TTC549 (cell line): ENCODE measurements around the gene PCDHGA3.
"Not testable (repeated sequence)": the region's sequence is repeated elsewhere in the genome, so short reads cannot be mapped to it uniquely, and the experiment has no call there.

Source experiments
- FAIRE-seq: peaks from 2 replicates; lab custom pipeline; 2012; peaks lifted over from hg19 to GRCh38; lab: Jason Lieb, UNC

Gene PCDHGA3

GRCh38 chr5:141343242-141343952, at the start of gene PCDHGA3:
Gene PCDHGA3, plus strand, starts transcription at chr5:141343829. Its CDS starts 205 bp downstream, at chr5:141344034.
- FAIRE-seq = no peak

GRCh38 chr5:141298376-141298775, 45.3 kb upstream of the PCDHGA3 start:
- no peak for FAIRE-seq

- FAIRE-seq = no peak
Measured at GRCh38 chr5:141303756-141304155, 39.9 kb upstream of the PCDHGA3 start, which contains the start of gene SLC25A2. Gene SLC25A2, minus strand, starts transcription at chr5:141304049. Its CDS starts 184 bp downstream, at chr5:141303865.

GRCh38 chr5:141306630-141307029, 37.0 kb upstream of the PCDHGA3 start:
- no peak for FAIRE-seq

- FAIRE-seq = no peak
Measured at GRCh38 chr5:141313711-141314110, 29.9 kb upstream of the PCDHGA3 start.

- FAIRE-seq = not testable (repeated sequence)
Measured at GRCh38 chr5:141316963-141317362, 26.7 kb upstream of the PCDHGA3 start.

- no peak for FAIRE-seq
Measured at GRCh38 chr5:141319202-141319601, 24.4 kb upstream of the PCDHGA3 start.

- no peak for FAIRE-seq
Measured at GRCh38 chr5:141319699-141320098, 23.9 kb upstream of the PCDHGA3 start.

- peak; percentile 57 for FAIRE-seq
Measured at GRCh38 chr5:141320225-141321169, 23.1 kb upstream of the PCDHGA3 start, which contains the start of gene TAF7. Gene TAF7, minus strand, starts transcription at chr5:141320784. Its CDS starts 740 bp downstream, at chr5:141320044.

- FAIRE-seq = no peak
Measured at GRCh38 chr5:141322261-141322660, 21.4 kb upstream of the PCDHGA3 start.

- FAIRE-seq = no peak
Measured at GRCh38 chr5:141326088-141326854, 17.4 kb upstream of the PCDHGA3 start.

- no peak for FAIRE-seq
Measured at GRCh38 chr5:141328231-141328630, 15.4 kb upstream of the PCDHGA3 start.

GRCh38 chr5:141330299-141331080, 13.1 kb upstream of the PCDHGA3 start, which contains the start of gene PCDHGA1:
Gene PCDHGA1, plus strand, starts transcription at chr5:141330514.
- no peak for FAIRE-seq

- not testable (repeated sequence) for FAIRE-seq
Measured at GRCh38 chr5:141332571-141332970, 11.1 kb upstream of the PCDHGA3 start.

- no peak for FAIRE-seq
Measured at GRCh38 chr5:141338538-141339306, 4.9 kb upstream of the PCDHGA3 start, which contains the start of gene PCDHGA2. Gene PCDHGA2, plus strand, starts transcription at chr5:141338760.

- FAIRE-seq = not testable (repeated sequence)
Measured at GRCh38 chr5:141340781-141341354, 2.8 kb upstream of the PCDHGA3 start.

GRCh38 chr5:141342773-141343172, 856 bp upstream of the PCDHGA3 start:
- no peak for FAIRE-seq

GRCh38 chr5:141343953-141344463, 379 bp downstream of the PCDHGA3 start:
- no peak for FAIRE-seq

- no peak for FAIRE-seq
Measured at GRCh38 chr5:141345327-141345726, 1.7 kb downstream of the PCDHGA3 start.

GRCh38 chr5:141346017-141346416, 2.4 kb downstream of the PCDHGA3 start:
- not testable (repeated sequence) for FAIRE-seq
